ENCODE measurements around the gene PHF20.
"Not testable (repeated sequence)": the region's sequence is repeated elsewhere in the genome, so short reads cannot be mapped to it uniquely, and the experiment has no call there.

The PHF20 gene

DNA sequence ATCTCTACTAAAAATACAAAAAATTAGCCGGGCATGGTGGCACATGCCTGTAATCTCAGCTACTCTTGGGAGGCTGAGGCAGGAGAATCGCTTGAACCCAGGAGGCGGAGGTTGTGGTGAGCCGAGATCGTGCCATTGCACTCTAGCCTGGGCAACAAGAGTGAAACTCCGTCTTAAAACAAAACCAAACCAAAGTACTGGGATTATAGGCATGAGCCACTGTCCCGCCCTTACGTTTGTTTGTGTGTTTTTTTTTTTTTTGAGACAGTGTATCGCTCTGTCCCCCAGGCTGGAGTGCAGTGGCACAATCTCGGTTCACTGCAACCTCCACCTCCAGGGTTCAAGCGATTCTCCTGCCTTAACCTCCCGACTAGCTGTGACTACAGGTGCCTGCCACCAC lies 12.0 kb downstream of the PHF20 start:
- not testable (repeated sequence) for H3K9me3 ChIP-seq (ENCODE audit: control insufficient read depth, low read length); H3K36me3 ChIP-seq (ENCODE audit: control insufficient read depth, insufficient read depth, low read length); H3K4me1 ChIP-seq (ENCODE audit: control insufficient read depth, insufficient read depth, low read length); H3K27me3 ChIP-seq (ENCODE audit: control insufficient read depth, insufficient read depth, low read length, poor library complexity, severe bottlenecking); H3K4me3 ChIP-seq (ENCODE audit: insufficient read depth, low read depth, low read length); H3K27ac ChIP-seq (ENCODE audit: insufficient read depth, low read depth, low read length, poor library complexity, severe bottlenecking)
- WGBS, 2 experiments, result 95 to 96% methylated on average over 12 of the region's 12 CpGs

DNA sequence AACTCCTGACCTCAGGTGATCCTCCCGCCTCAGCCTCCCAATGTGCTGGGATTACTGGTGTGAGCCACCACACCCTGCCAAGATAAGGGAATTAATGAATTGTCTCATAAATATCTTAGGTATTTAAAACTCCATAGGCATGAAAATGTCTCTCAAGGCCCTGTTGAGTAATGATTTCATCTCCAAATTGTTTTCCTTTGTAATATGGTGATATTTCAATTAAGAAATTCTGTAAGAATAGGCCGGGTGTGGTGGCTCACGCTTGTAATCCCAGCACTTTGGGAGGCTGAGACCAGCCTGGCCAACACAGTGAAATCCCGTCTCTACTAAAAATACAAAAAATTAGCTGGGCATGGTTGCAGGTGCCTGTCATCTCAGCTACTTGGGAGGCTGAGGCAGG lies 13.7 kb downstream of the PHF20 start:
- WGBS, 2 experiments, result 95 to 96% methylated on average over 4 of the region's 4 CpGs
- not testable (repeated sequence) for H3K4me1 ChIP-seq (ENCODE audit: control insufficient read depth, insufficient read depth, low read length); H3K36me3 ChIP-seq (ENCODE audit: control insufficient read depth, insufficient read depth, low read length); H3K9me3 ChIP-seq (ENCODE audit: control insufficient read depth, low read length); H3K4me3 ChIP-seq (ENCODE audit: insufficient read depth, low read depth, low read length); H3K27ac ChIP-seq (ENCODE audit: insufficient read depth, low read depth, low read length, poor library complexity, severe bottlenecking); H3K27me3 ChIP-seq (ENCODE audit: control insufficient read depth, insufficient read depth, low read length, poor library complexity, severe bottlenecking)

DNA sequence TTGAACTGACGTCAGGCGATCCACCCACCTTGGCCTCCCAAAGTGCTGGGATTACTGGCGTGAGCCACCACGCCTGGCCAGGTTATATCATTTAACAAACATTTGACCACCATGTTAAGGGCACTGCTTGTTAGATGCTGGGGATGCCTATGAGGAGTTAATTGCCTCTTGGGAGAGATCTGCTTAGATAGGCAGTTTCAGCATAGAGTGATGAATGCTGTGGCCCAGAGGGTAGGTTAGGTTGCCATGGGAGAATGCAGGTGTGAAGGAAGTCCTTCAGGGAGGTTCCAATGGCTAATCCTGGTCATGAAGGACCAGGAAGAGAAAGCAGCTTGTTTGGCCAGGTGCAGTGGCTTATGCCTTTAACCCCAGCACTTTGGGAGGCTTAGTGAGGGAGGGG lies 17.0 kb downstream of the PHF20 start:
- H3K4me1 ChIP-seq (ENCODE audit: control insufficient read depth, insufficient read depth, low read length), result no peaks in the 10 kb centered on the region
- WGBS, 2 experiments, result 91 to 100% methylated on average over 4 of the region's 4 CpGs
- no peak overlapping the region for H3K4me3 ChIP-seq (ENCODE audit: insufficient read depth, low read depth, low read length)
- H3K27ac ChIP-seq (ENCODE audit: insufficient read depth, low read depth, low read length, poor library complexity, severe bottlenecking), result no peak overlapping the region
- no peaks in the 10 kb centered on the region for H3K36me3 ChIP-seq (ENCODE audit: control insufficient read depth, insufficient read depth, low read length)
- H3K27me3 ChIP-seq (ENCODE audit: control insufficient read depth, insufficient read depth, low read length, poor library complexity, severe bottlenecking), result no peaks in the 10 kb centered on the region
- H3K9me3 ChIP-seq (ENCODE audit: control insufficient read depth, low read length), result no peaks in the 10 kb centered on the region

DNA sequence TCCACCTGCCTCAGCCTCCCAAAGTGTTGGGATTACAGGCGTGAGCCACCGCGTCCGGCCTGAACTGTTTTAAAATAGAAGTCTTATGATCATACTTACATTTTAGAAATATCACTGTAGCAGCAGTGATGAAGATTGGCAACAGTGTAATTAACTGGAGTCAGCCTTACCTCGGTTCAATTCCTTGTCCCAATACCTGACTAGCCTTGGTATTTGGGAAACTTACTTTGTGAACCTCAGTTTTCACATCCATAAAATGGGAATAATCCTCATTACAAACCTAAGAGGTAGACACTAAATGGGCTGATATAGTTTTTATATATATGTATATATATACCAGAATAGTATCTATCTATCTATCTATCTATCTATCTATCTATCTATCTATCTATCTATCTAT lies 19.3 kb downstream of the PHF20 start:
- 94 to 99% methylated on average over 5 of the region's 5 CpGs for WGBS, 2 experiments
- Histone ChIP-seq H3K4me1 (ENCODE audit: control insufficient read depth, insufficient read depth, low read length) (no peaks in the 10 kb centered on the region), H3K4me3 (ENCODE audit: insufficient read depth, low read depth, low read length) (no peak overlapping the region), H3K9me3 (ENCODE audit: control insufficient read depth, low read length) (no peaks in the 10 kb centered on the region), H3K27me3 (ENCODE audit: control insufficient read depth, insufficient read depth, low read length, poor library complexity, severe bottlenecking) (no peaks in the 10 kb centered on the region), H3K36me3 (ENCODE audit: control insufficient read depth, insufficient read depth, low read length) (no peaks in the 10 kb centered on the region), H3K27ac (ENCODE audit: insufficient read depth, low read depth, low read length, poor library complexity, severe bottlenecking) (no peak overlapping the region)

DNA sequence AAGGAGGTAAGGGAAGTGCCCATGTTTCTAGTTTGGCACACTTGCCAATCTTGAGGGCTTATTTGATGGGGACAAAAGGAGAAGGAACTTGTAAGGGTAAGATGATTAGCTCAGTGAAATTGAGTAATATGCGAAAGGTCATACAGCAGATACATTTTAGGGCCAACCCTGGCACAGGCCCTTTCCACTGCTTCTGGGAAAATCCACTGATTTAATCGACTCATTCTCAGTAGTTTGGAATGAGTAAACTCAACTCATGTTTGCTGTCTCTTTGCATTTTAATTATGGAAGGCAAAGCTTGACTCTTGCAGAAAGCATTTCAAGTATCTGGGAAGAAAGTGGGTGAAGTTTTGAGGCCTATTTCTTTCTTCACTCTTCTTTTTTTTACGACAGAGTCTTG lies 20.0 kb downstream of the PHF20 start:
- H3K36me3 ChIP-seq (ENCODE audit: control insufficient read depth, insufficient read depth, low read length), result no peaks in the 10 kb centered on the region
- H3K9me3 ChIP-seq (ENCODE audit: control insufficient read depth, low read length), result no peaks in the 10 kb centered on the region
- H3K27me3 ChIP-seq (ENCODE audit: control insufficient read depth, insufficient read depth, low read length, poor library complexity, severe bottlenecking), result no peaks in the 10 kb centered on the region
- no peak overlapping the region for H3K4me3 ChIP-seq (ENCODE audit: insufficient read depth, low read depth, low read length)
- 86 to 94% methylated on average over 3 of the region's 3 CpGs for WGBS, 2 experiments
- no peaks in the 10 kb centered on the region for H3K4me1 ChIP-seq (ENCODE audit: control insufficient read depth, insufficient read depth, low read length)
- no peak overlapping the region for H3K27ac ChIP-seq (ENCODE audit: insufficient read depth, low read depth, low read length, poor library complexity, severe bottlenecking)

DNA sequence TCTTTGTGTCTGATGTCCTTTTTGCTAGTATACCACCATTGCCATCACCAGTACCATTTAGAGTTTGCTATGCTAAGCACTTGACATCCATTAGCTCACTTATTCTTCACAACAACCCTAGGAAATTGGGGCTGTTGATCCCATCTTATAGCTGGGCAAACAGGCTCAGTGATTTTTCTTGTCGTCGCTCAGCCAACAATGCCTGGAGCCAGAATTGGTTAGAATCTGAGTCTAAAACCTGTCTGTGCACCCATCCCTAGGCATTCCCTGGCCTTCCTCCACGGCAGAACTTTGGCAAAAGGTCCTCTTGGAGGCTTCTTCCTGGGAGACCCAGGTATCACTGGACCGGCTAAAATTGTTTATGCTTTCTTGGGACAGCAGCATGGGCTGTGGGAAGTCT lies 20.9 kb downstream of the PHF20 start:
- Histone ChIP-seq H3K4me3 (ENCODE audit: insufficient read depth, low read depth, low read length) (no peak overlapping the region), H3K27me3 (ENCODE audit: control insufficient read depth, insufficient read depth, low read length, poor library complexity, severe bottlenecking) (no peaks in the 10 kb centered on the region), H3K4me1 (ENCODE audit: control insufficient read depth, insufficient read depth, low read length) (no peaks in the 10 kb centered on the region), H3K9me3 (ENCODE audit: control insufficient read depth, low read length) (no peaks in the 10 kb centered on the region), H3K36me3 (ENCODE audit: control insufficient read depth, insufficient read depth, low read length) (no peaks in the 10 kb centered on the region), H3K27ac (ENCODE audit: insufficient read depth, low read depth, low read length, poor library complexity, severe bottlenecking) (no peak overlapping the region)
- 92 to 97% methylated on average over 4 of the region's 4 CpGs for WGBS, 2 experiments

DNA sequence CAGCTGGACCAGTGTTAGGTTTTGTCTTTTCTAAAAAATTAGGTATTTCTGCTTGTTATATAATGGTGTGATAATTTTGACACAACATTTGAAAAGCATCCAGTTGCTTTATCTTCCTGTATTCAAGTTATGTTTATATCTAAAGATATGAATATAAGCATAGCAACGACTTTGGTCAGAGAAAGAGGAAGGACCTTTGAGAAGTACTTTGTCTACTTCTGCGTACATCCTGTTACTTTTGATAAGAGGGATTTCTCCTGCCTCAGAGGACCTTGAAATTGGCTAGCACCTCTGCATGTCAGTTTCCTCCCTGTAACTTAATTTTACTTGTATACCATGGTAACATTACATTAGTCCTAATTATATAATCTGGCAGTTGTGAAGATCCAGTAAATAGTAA lies 24.8 kb downstream of the PHF20 start:
- peaks cover 3% of the 10 kb centered on the region for H3K36me3 ChIP-seq (ENCODE audit: control insufficient read depth, insufficient read depth, low read length)
- no peak overlapping the region for H3K4me3 ChIP-seq (ENCODE audit: insufficient read depth, low read depth, low read length)
- H3K27ac ChIP-seq (ENCODE audit: insufficient read depth, low read depth, low read length, poor library complexity, severe bottlenecking), result no peak overlapping the region
- H3K27me3 ChIP-seq (ENCODE audit: control insufficient read depth, insufficient read depth, low read length, poor library complexity, severe bottlenecking), result no peaks in the 10 kb centered on the region
- H3K9me3 ChIP-seq (ENCODE audit: control insufficient read depth, low read length), result no peaks in the 10 kb centered on the region
- H3K4me1 ChIP-seq (ENCODE audit: control insufficient read depth, insufficient read depth, low read length), result no peaks in the 10 kb centered on the region
- 93 to 97% methylated on average over 2 of the region's 2 CpGs for WGBS, 2 experiments

DNA sequence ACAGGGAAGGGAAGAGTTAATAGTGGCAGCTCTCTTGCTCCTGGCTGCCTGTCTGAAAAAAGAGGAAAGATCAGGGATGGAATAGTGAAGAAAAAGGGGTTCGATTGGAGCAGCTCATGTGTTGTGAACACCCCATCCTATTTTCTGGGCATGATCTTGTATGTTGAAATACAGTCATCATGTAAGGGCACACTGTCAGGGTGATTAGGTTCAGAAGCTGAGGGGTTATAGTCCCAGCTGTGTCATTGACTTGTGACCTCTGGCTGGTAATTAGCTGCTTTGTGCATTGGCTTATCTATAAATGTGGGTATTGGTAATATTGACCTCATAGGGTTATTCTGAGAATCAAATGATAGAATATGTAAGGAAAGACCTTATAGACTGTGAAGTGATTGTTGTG lies 30.1 kb downstream of the PHF20 start:
- H3K4me1 ChIP-seq (ENCODE audit: control insufficient read depth, insufficient read depth, low read length), result no peaks in the 10 kb centered on the region
- H3K27me3 ChIP-seq (ENCODE audit: control insufficient read depth, insufficient read depth, low read length, poor library complexity, severe bottlenecking), result no peaks in the 10 kb centered on the region
- no peak overlapping the region for H3K27ac ChIP-seq (ENCODE audit: insufficient read depth, low read depth, low read length, poor library complexity, severe bottlenecking)
- no peaks in the 10 kb centered on the region for H3K9me3 ChIP-seq (ENCODE audit: control insufficient read depth, low read length)
- WGBS, 2 experiments, result 92 to 98% methylated on average over 1 of the region's 1 CpG
- H3K4me3 ChIP-seq (ENCODE audit: insufficient read depth, low read depth, low read length), result no peak overlapping the region
- H3K36me3 ChIP-seq (ENCODE audit: control insufficient read depth, insufficient read depth, low read length), result peaks cover 15% of the 10 kb centered on the region

DNA sequence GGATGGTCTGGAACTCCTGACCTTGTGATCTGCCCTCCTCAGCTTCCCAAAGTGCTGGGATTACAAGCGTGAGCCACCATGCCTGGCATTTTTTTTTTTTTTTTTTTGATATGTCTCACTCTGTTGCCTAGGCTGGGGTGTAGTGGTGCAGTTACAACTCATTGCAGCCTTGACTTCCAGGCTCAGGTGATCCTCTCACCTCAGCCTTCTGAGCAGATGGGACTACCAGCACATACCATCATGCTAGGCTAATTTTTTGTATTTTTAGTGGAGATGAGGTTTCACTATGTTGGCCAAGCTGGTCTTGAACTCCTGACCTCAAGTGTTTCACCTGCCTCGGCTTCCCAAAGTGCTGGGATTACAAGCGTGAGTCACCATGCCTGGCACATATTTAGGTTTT lies 34.3 kb downstream of the PHF20 start:
- no peak overlapping the region for H3K4me3 ChIP-seq (ENCODE audit: insufficient read depth, low read depth, low read length)
- H3K9me3 ChIP-seq (ENCODE audit: control insufficient read depth, low read length), result no peaks in the 10 kb centered on the region
- H3K27me3 ChIP-seq (ENCODE audit: control insufficient read depth, insufficient read depth, low read length, poor library complexity, severe bottlenecking), result no peaks in the 10 kb centered on the region
- peaks cover 15% of the 10 kb centered on the region for H3K36me3 ChIP-seq (ENCODE audit: control insufficient read depth, insufficient read depth, low read length)
- no peak overlapping the region for H3K27ac ChIP-seq (ENCODE audit: insufficient read depth, low read depth, low read length, poor library complexity, severe bottlenecking)
- no peaks in the 10 kb centered on the region for H3K4me1 ChIP-seq (ENCODE audit: control insufficient read depth, insufficient read depth, low read length)
- 90 to 97% methylated on average over 3 of the region's 3 CpGs for WGBS, 2 experiments

DNA sequence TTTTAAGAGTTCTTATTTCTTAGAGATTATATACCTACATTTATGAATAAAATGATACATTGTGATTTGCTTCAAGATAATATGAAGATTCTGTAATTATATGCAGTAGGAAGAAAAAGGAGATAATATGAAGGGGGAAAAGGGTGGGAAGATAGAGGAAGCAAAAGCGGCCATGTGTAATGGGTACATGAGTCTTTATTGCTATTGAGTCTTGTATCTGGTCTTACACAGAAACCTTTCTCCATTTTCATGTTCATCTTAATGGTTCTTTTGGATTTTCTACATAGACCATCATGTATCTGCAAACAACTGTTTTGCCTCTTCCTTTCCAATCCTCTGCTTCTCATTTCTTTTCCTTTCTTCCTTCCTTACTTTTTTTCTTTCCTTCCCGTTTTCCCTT lies 36.1 kb downstream of the PHF20 start:
- Histone ChIP-seq H3K27ac (ENCODE audit: insufficient read depth, low read depth, low read length, poor library complexity, severe bottlenecking) (no peak overlapping the region), H3K4me1 (ENCODE audit: control insufficient read depth, insufficient read depth, low read length) (no peaks in the 10 kb centered on the region), H3K9me3 (ENCODE audit: control insufficient read depth, low read length) (no peaks in the 10 kb centered on the region), H3K27me3 (ENCODE audit: control insufficient read depth, insufficient read depth, low read length, poor library complexity, severe bottlenecking) (no peaks in the 10 kb centered on the region), H3K36me3 (ENCODE audit: control insufficient read depth, insufficient read depth, low read length) (peaks cover 4% of the 10 kb centered on the region), H3K4me3 (ENCODE audit: insufficient read depth, low read depth, low read length) (no peak overlapping the region)
- 96 to 97% methylated on average over 2 of the region's 2 CpGs for WGBS, 2 experiments

DNA sequence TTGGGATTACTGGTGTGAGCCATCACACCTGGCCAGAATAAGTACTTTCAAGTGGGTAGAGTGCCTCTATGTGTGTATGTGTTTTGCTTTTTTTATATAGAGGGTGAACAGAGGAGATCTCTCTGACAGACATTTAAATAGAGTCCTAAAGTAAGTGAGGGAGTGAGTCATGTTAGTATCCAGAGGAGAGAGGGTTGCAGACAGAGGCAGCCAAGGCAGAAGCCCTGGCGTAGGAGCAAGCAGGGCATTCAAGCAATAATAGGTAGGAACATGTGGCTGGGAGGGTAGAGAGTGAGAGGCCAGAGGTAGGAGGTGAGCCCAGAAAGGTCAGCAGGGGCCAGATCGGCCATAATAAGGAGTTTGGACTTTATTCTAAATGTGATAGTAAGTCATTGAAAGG lies 48.9 kb downstream of the PHF20 start:
- Histone ChIP-seq H3K9me3 (ENCODE audit: control insufficient read depth, low read length) (no peaks in the 10 kb centered on the region), H3K4me1 (ENCODE audit: control insufficient read depth, insufficient read depth, low read length) (no peaks in the 10 kb centered on the region), H3K4me3 (ENCODE audit: insufficient read depth, low read depth, low read length) (no peak overlapping the region), H3K27me3 (ENCODE audit: control insufficient read depth, insufficient read depth, low read length, poor library complexity, severe bottlenecking) (no peaks in the 10 kb centered on the region), H3K36me3 (ENCODE audit: control insufficient read depth, insufficient read depth, low read length) (no peaks in the 10 kb centered on the region), H3K27ac (ENCODE audit: insufficient read depth, low read depth, low read length, poor library complexity, severe bottlenecking) (no peak overlapping the region)
- 94% methylated on average over 2 of the region's 2 CpGs for WGBS, 2 experiments

Data from ectodermal cell (in vitro differentiated cells).